T-helper 17 cell (primary cell): ENCODE results near the gene ASAP2. TPM values are rescaled to one million over a fixed set of nuclear protein-coding genes. Genes with fewer than 3 reads are reported as not detected.

Source experiments
- ATAC-seq: fragments of 150-1000 bp; cut with Tn5 transposase; 2 replicates; pipeline ENCODE4 v1.10.0; 2021; ENCODE audit warnings: mild to moderate bottlenecking, moderate library complexity
- DNase-seq, 3 donors: peaks; one replicate each; pipeline versions ENCODE4 v3.0.0 to v3.0.0-alpha.2; 2020 to 2021
- H3K9me3 ChIP-seq: one replicate; pipeline ENCODE4 v1.7.0; 2013; ENCODE audit warnings: low read length, mild to moderate bottlenecking; ENCODE audit not compliant: control insufficient read depth, poor library complexity, severe bottlenecking
- H3K27ac Mint-ChIP-seq: one replicate; pipeline ENCODE4 v1.8.0; 2022; ENCODE audit warnings: mild to moderate bottlenecking, moderate library complexity, mixed read lengths
- H3K27me3 Mint-ChIP-seq: one replicate; pipeline ENCODE4 v1.8.0; 2022; ENCODE audit warnings: mixed read lengths
- H3K36me3 Mint-ChIP-seq: one replicate; pipeline ENCODE4 v1.8.0; 2022; ENCODE audit warnings: low read depth, mixed read lengths
- H3K4me1 Mint-ChIP-seq: one replicate; pipeline ENCODE4 v1.8.0; 2022; ENCODE audit warnings: mild to moderate bottlenecking, mixed read lengths
- H3K4me3 Mint-ChIP-seq: one replicate; pipeline ENCODE4 v1.8.0; 2022; ENCODE audit warnings: mild to moderate bottlenecking, moderate library complexity, mixed read lengths
- total RNA-seq, 4 donors: library from RNA in 2 of 4; stranded (reverse) in 2 of 4; gene quantifications; one replicate each; pipeline ENCODE4 v1.2.3 and lab custom pipeline; 2022 to 2026

The ASAP2 gene
- total RNA-seq, 2 donors from 2014 or later, result 0.75 to 14.8 TPM

- Mint-ChIP-seq H3K27me3 (peaks cover 50% of the 10 kb centered on the region), H3K36me3 (no peaks in the 10 kb centered on the region), H3K27ac (no peak overlapping the region), H3K4me3 (no peak overlapping the region), H3K4me1 (peaks cover 3% of the 10 kb centered on the region)
- DNase-seq, result no peak
- H3K9me3 ChIP-seq, result no peaks in the 10 kb centered on the region
- no peak for ATAC-seq
Measured at GRCh38 chr2:9334761-9335160, 128.1 kb downstream of the ASAP2 start.

DNA sequence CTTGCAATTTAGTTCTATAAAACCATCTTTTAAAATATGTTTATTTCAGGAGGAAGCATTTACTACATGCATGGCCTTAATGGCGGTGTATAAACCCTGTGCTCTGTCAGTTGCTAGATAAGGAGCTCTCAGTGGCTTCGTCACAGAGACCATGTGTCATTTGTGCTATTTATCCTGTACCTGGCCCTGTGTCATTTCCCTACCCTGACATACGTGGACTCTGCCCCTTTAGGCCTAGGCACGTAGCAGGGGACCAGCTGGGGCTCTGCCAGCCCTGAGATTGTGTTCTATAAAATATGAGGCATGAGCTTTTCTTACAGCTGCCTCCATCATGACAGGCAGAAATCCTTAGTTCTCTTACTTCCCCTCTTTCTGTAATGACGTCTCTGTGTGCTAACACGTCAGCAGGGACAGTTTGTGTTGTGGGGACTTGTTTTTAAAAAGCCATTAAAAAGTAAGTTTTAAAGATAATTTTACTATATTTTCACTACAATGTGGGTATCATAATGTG, 128.8 kb downstream of the ASAP2 start:
- Mint-ChIP-seq H3K4me3 (no peak overlapping the region), H3K27me3 (peaks cover 51% of the 10 kb centered on the region), H3K4me1 (peaks cover 3% of the 10 kb centered on the region), H3K36me3 (no peaks in the 10 kb centered on the region), H3K27ac (no peak overlapping the region)
- no peaks in the 10 kb centered on the region for H3K9me3 ChIP-seq
- ATAC-seq (no peak), DNase-seq (no peak)

GRCh38 chr2:9336241-9336575, 129.6 kb downstream of the ASAP2 start:
- Mint-ChIP-seq H3K4me3 (no peak overlapping the region), H3K36me3 (no peaks in the 10 kb centered on the region), H3K27ac (no peak overlapping the region), H3K27me3 (peaks cover 46% of the 10 kb centered on the region), H3K4me1 (peaks cover 3% of the 10 kb centered on the region)
- ATAC-seq, result no peak
- no peaks in the 10 kb centered on the region for H3K9me3 ChIP-seq
- DNase-seq, result no peak

DNA sequence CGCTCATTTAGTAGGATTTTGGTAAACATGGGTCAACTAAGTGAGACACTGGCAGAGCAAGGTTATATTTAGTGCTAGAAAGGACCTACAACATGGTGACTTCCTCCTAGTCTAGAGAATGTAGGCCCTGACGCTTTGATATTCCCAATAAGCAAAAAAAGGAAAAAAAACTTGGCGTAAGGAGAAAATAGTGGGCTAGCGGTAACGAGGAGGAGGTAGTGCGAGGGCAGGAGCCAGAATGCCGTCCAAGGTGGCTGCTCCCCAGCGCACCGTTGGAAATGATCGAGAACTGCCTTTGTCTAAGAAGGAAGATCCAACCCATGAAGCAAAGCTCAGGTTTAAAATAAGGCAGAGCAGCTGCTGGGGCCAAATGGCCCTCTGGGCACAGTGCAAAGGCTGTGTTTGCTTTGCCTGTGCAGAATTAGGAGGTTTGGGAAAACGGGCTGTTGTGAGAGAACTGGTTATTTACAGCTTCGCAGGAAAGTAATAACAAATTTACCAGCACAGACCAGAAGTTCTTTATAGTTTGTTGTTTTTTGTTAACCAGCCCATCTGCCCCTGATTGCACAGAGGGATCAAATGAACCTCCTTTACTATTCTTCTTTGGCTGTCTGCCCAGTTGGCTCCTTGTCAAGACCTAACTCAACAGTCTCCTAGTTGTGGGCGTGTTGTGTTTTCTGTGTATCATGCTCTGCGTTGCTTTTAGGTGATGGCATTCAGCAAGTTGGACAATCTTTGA, 130.1 kb downstream of the ASAP2 start:
- H3K4me3 Mint-ChIP-seq, result no peak overlapping the region
- no peaks in the 10 kb centered on the region for H3K36me3 Mint-ChIP-seq
- H3K9me3 ChIP-seq, result no peaks in the 10 kb centered on the region
- H3K27ac Mint-ChIP-seq, result no peak overlapping the region
- ATAC-seq (no peak), DNase-seq (no peak)
- peaks cover 3% of the 10 kb centered on the region for H3K4me1 Mint-ChIP-seq
- H3K27me3 Mint-ChIP-seq, result peaks cover 47% of the 10 kb centered on the region

DNA sequence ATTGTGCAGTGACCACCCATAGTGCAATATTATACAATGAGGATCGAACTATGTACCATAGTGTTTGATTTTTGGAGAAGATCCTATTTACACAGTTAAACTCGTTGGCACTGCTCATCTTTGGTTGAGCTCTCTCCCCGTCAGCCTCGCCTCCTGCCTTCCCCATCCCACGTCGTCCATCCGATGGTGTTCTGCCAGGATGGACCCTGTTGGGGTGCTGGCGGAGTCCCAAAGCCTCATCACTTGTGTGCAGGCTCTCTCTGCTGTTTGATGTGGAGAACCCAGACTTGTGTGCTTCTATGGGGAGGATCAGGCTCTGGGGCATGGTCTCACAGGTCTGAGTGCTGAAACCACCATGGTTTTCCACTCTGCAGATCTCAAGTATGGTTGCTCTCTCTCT, 131.3 kb downstream of the ASAP2 start:
- H3K4me3 Mint-ChIP-seq, result no peak overlapping the region
- H3K4me1 Mint-ChIP-seq, result peaks cover 3% of the 10 kb centered on the region
- DNase-seq (no peak), ATAC-seq (no peak)
- H3K27me3 Mint-ChIP-seq, result peaks cover 50% of the 10 kb centered on the region
- no peaks in the 10 kb centered on the region for H3K9me3 ChIP-seq
- no peaks in the 10 kb centered on the region for H3K36me3 Mint-ChIP-seq
- no peak overlapping the region for H3K27ac Mint-ChIP-seq

DNA sequence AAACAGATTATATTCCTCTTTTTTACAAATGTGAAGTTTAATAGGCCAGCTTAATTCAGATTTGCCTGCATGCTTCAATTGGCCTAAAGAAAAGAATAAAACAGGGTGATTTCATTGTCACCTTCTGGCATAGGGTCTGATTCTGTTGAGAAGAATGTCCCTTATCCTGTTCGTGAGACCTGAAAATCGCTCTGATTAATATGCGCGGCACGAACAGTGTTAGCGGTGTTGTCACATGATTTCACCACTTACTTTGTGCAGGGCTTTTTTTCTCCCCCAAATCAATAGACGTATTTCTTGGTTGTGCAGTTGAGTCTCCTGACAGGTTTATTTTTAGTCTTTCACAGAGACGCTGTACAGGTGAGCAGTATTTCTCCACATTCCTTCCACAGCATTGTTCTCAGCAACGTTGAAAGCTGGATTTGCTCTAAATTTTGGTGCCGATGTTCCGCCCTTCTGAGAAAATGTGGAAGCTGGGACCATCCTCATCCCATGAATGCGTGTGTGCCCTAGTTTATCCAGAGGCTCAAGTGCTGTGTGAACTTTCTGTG, 134.8 kb downstream of the ASAP2 start:
- H3K9me3 ChIP-seq, result no peaks in the 10 kb centered on the region
- no peak for DNase-seq
- Mint-ChIP-seq H3K27me3 (peaks cover 57% of the 10 kb centered on the region), H3K4me1 (no peaks in the 10 kb centered on the region), H3K4me3 (no peak overlapping the region), H3K27ac (no peak overlapping the region), H3K36me3 (no peaks in the 10 kb centered on the region)
- ATAC-seq, result no peak

DNA sequence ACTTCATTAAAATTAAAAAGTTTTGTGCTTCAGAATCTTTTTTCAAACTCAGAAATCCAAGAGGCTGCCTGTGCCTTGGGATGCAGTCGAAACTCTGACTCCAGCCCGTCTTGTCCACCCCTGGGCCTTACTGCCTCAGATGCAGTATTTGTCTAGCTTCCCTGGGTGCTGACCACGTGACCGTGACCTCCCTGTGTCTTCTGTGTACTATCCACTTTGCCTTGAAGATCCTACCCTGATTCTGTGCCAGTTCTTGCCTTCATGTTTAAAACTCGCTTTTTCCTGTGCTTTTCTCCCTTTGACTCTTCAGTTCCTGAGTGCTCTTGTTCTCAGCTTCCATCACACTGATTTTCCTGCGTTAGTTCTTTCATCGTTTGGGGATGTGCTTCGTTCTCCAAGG, 136.0 kb downstream of the ASAP2 start:
- ATAC-seq (no peak), DNase-seq (no peak)
- no peak overlapping the region for H3K27ac Mint-ChIP-seq

DNA sequence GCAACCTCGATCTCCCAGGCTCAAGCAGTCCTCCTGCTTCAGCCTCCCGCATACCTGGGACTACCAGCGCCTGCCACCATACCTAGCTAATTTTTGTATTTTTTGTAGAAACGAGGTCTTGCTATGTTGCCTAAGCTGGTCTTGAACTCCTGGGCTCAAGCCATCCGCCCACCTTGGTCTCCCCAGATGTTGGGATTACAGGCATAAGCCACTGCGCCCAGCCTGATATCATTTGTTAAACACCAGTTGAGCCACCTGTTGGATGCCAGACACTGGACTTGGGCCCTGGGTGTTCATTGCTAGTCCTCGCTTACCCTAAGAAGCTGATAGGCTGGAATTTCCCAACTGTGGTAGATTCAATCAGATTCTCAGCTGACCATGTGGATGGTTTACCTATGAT, 136.9 kb downstream of the ASAP2 start:
- ATAC-seq (no peak), DNase-seq (no peak)
- peaks cover 43% of the 10 kb centered on the region for H3K27me3 Mint-ChIP-seq
- H3K9me3 ChIP-seq, result no peaks in the 10 kb centered on the region
- no peaks in the 10 kb centered on the region for H3K4me1 Mint-ChIP-seq
- H3K27ac Mint-ChIP-seq, result no peak overlapping the region
- H3K4me3 Mint-ChIP-seq, result no peak overlapping the region
- no peaks in the 10 kb centered on the region for H3K36me3 Mint-ChIP-seq

More for the DNA sequence above, 136.0 kb downstream of the ASAP2 start:
- H3K4me3 Mint-ChIP-seq, result no peak overlapping the region
- peaks cover 51% of the 10 kb centered on the region for H3K27me3 Mint-ChIP-seq
- H3K36me3 Mint-ChIP-seq, result no peaks in the 10 kb centered on the region
- H3K4me1 Mint-ChIP-seq, result no peaks in the 10 kb centered on the region
- H3K9me3 ChIP-seq, result no peaks in the 10 kb centered on the region

DNA sequence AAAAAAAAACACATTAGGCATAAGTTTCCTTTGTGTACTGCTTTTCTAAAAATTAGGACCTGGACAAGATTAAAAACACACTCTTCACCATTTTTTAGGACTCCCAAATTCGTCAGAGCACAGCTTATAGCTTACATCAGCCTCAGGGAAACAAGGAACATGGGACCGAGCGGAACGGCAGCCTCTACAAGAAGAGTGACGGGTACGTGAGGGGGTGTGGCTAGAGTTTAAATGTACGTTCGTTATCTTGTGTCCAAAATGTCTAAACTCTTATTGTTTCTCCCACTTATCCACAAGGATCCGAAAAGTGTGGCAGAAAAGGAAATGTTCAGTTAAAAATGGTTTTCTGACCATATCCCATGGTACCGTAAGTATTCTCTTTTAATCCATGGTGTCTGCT, 137.8 kb downstream of the ASAP2 start:
- no peaks in the 10 kb centered on the region for H3K9me3 ChIP-seq
- H3K27me3 Mint-ChIP-seq, result peaks cover 44% of the 10 kb centered on the region
- DNase-seq, result no peak
- peak overlapping the region; percentile 19 for H3K27ac Mint-ChIP-seq
- no peaks in the 10 kb centered on the region for H3K4me1 Mint-ChIP-seq
- no peak overlapping the region for H3K4me3 Mint-ChIP-seq
- no peaks in the 10 kb centered on the region for H3K36me3 Mint-ChIP-seq
- ATAC-seq, result no peak

DNA sequence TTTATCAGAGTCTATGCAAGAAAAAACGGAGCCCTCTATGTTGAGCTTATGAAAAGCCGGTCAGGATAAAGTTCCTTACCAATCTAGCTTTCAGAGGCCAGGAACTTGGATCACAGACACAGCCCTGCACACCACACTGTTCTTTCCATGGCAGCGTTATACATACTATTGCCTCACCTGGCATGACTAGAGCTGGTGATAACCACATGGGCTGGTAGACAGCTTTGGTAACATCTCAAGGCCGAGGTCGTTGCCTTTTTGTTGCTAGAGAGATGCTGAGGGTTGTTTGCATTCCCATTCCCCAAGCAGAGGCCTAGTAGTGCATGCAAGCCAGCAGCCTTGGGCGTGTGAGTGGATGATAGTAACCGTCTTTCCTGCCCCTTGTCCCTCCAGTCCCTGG, 138.7 kb downstream of the ASAP2 start:
- no peak for ATAC-seq
- Mint-ChIP-seq H3K27me3 (peaks cover 45% of the 10 kb centered on the region), H3K4me1 (no peaks in the 10 kb centered on the region), H3K27ac (no peak overlapping the region), H3K4me3 (no peak overlapping the region), H3K36me3 (no peaks in the 10 kb centered on the region)
- no peaks in the 10 kb centered on the region for H3K9me3 ChIP-seq
- DNase-seq, result no peak

GRCh38 chr2:9345997-9346396, 139.4 kb downstream of the ASAP2 start:
- Mint-ChIP-seq H3K27ac (no peak overlapping the region), H3K27me3 (peaks cover 51% of the 10 kb centered on the region), H3K36me3 (no peaks in the 10 kb centered on the region), H3K4me1 (no peaks in the 10 kb centered on the region), H3K4me3 (no peak overlapping the region)
- no peak for DNase-seq
- ATAC-seq, result no peak
- no peaks in the 10 kb centered on the region for H3K9me3 ChIP-seq

GRCh38 chr2:9346885-9347284, 140.3 kb downstream of the ASAP2 start:
- H3K27me3 Mint-ChIP-seq, result peaks cover 52% of the 10 kb centered on the region
- no peaks in the 10 kb centered on the region for H3K9me3 ChIP-seq
- H3K36me3 Mint-ChIP-seq, result no peaks in the 10 kb centered on the region
- H3K27ac Mint-ChIP-seq, result no peak overlapping the region
- no peak for ATAC-seq
- no peak for DNase-seq
- H3K4me1 Mint-ChIP-seq, result no peaks in the 10 kb centered on the region
- no peak overlapping the region for H3K4me3 Mint-ChIP-seq

DNA sequence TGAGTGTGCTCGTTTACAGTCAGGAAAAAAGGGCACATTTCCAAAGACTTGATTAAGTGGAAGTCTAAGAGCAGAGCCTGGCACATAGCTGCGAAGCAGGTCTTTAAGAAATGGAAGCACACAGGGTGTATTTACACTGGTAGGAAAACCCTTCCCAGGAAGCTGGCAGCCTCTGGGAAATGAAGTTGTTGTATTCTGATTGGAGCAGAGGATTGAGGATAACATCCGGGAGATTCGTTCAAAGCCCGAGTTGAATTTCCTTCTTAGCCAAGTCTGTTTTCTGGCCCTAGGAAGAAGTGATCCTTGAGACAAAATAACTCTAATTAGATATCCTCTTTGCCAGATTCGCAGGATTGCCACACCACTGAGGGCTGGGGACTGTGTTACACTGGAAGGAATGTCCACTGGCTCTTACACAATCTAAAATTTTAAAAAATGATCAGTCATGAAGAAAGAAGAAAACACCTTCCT, 140.8 kb downstream of the ASAP2 start:
- no peaks in the 10 kb centered on the region for H3K9me3 ChIP-seq
- Mint-ChIP-seq H3K36me3 (no peaks in the 10 kb centered on the region), H3K4me3 (no peak overlapping the region), H3K4me1 (no peaks in the 10 kb centered on the region), H3K27me3 (peaks cover 52% of the 10 kb centered on the region), H3K27ac (no peak overlapping the region)
- no peak for ATAC-seq
- no peak for DNase-seq

DNA sequence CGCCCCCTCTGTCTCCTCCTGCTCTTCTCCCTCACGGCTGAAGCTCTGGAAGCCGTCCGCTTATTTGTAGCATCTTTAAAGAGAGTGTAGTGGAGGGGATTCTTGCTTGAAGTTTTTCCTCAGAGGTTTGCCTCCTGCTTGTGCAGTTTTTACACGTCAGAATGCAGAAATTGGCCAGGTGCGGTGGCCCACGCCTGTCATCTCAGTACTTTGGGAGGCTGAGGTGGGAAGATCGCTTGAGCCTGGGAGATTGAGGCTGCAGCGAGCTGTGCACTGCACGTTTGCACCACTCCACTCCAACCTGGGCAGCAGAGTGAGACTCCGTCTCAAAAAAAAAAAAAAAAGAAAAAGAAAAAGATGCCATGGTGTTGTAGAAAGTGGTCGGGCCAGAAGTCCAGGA, 147.7 kb downstream of the ASAP2 start:
- H3K4me1 Mint-ChIP-seq, result peaks cover 4% of the 10 kb centered on the region
- no peak overlapping the region for H3K4me3 Mint-ChIP-seq
- peaks cover 88% of the 10 kb centered on the region for H3K27me3 Mint-ChIP-seq
- peaks cover 2% of the 10 kb centered on the region for H3K36me3 Mint-ChIP-seq
- no peak overlapping the region for H3K27ac Mint-ChIP-seq
- no peaks in the 10 kb centered on the region for H3K9me3 ChIP-seq
- ATAC-seq (no peak), DNase-seq (no peak)
